Suprapubic skin (tissue), 3 donors: Measurements from ENCODE around the gene BTG4.

Experiments
- POLR2A ChIP-seq, 2 donors: fragments of 450-650 bp; IDR thresholded peaks; one replicate each; pipeline ENCODE4 v1.6.1; 2017; ENCODE audit warnings: antibody characterized with exemption in 2 of 2, mild to moderate bottlenecking in 2 of 2, moderate library complexity in 2 of 2
- TF ChIP-seq, protein P1 (sequence below), 2 donors: fragments of 200-600 bp in 1 of 2; fragments of 450-650 bp in 1 of 2; sonication (generic) in 1 of 2; IDR thresholded peaks; one replicate each; pipeline ENCODE4 v1.5.1; 2016 to 2019; ENCODE audit warnings: antibody characterized with exemption in 2 of 2, mild to moderate bottlenecking in 1 of 2, moderate library complexity in 1 of 2

GRCh38 chr11:111450480-111451320, 61.5 kb downstream of the BTG4 start:
- TF ChIP-seq, protein P1, sequence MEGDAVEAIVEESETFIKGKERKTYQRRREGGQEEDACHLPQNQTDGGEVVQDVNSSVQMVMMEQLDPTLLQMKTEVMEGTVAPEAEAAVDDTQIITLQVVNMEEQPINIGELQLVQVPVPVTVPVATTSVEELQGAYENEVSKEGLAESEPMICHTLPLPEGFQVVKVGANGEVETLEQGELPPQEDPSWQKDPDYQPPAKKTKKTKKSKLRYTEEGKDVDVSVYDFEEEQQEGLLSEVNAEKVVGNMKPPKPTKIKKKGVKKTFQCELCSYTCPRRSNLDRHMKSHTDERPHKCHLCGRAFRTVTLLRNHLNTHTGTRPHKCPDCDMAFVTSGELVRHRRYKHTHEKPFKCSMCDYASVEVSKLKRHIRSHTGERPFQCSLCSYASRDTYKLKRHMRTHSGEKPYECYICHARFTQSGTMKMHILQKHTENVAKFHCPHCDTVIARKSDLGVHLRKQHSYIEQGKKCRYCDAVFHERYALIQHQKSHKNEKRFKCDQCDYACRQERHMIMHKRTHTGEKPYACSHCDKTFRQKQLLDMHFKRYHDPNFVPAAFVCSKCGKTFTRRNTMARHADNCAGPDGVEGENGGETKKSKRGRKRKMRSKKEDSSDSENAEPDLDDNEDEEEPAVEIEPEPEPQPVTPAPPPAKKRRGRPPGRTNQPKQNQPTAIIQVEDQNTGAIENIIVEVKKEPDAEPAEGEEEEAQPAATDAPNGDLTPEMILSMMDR (IDR thresholded peaks at IDR 0.05), result no peak
- TF ChIP-seq POLR2A (IDR thresholded peaks at IDR 0.05), result no peak
